Fibroblast of the conjunctiva (primary cell): ENCODE data around the gene CDC6.

Source experiments
- DNase-seq: peaks from one replicate; pipeline ENCODE4 v3.0.0-alpha.2; 2010; ENCODE audit warnings: low read depth

CDC6 gene

DNA sequence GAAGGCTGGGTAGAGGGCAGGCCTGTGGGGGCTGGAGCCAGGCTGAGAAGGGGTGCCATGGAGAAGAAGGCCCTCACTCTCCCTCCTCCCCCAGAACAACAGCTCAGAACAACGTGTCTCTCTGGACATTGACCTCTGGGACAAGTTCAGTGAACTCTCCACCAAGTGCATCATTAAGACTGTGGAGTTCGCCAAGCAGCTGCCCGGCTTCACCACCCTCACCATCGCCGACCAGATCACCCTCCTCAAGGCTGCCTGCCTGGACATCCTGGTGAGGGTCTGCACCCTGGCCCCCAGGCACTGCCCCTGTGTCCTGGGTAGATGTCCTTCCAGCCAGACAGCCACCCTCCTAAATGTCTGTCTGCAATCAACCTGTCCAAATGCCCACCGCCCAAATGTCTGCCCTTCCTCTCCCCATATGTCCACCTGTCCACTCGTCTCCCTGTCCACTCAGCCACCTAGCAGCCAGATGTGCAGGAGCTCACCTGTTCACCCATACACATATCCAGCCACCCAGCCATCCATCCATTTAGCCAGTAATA, 64.6 kb downstream of the CDC6 start:
- DNase-seq: no peak

DNA sequence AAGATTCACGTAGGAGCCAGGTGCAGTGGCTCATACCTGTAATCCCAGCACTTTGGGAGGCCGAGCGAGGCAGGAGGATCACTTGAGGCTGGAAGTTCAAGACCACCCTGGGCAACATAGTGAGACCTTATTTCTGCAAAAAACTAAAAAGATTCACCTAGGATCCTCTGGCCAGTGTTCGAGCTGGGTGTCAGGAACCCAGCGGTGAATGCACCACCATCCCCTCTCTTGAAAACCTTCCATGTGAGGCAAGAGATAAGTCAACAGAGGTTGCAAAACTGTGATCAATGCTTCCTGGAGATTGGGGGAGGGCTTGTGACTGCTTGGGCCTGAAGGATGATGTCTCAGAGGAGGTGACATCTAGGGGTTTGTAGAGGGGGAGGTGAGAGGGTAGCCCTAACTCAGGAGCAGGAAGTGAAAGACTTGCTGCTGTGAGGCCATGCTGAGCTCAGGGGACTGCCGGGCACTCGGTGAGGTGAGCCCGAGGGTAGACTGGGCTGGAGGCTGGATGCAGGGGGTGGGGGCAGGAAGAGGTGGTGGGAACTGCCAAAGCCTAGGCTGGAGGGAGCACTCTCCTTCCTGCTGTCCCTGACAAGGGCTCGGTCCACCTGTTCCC, 65.2 kb downstream of the CDC6 start:
- no peak for DNase-seq
